Retina (tissue), 1 donor: Measurements from ENCODE around the gene PNKP.

ENCODE experiments used
- DNase-seq: peaks from one replicate; pipeline ENCODE4 v3.0.0-alpha.2; 2016

Gene PNKP

GRCh38 chr19:49812997-49813861, 54.1 kb downstream of the PNKP start, which contains the start of gene FUZ:
Gene FUZ (minus strand): TSS chr19:49813292. CDS start chr19:49813106, 186 bp downstream.
- DNase-seq = peak; percentile 99

- no peak for DNase-seq
These were observed 54.9 kb downstream of the PNKP start for GRCh38 chr19:49812452-49812996.

- DNase-seq = no peak
These were observed 56.0 kb downstream of the PNKP start for GRCh38 chr19:49811328-49811727.
